ENCODE measurements around the gene RAB10.

GRCh38 chr2:26070730-26071129 lies 36.8 kb downstream of the RAB10 start:
- TF ChIP-seq CTCF (IDR thresholded peaks at IDR 0.05): no peak
- no peak for TF ChIP-seq POLR2AphosphoS5 (IDR thresholded peaks at IDR 0.05)
